OCI-LY1 (cell line): Measurements from ENCODE around the gene CDH2.

Experiments used
- H2AFZ ChIP-seq: fragments of 200-600 bp; sonication (generic), shearing (Covaris generic); 2 replicates; pipeline ENCODE4 v1.6.0; 2014; ENCODE audit warnings: antibody characterized with exemption, mild to moderate bottlenecking, low read length
- H3F3A ChIP-seq: fragments of 200-600 bp; sonication (generic), shearing (Covaris generic); 2 replicates; pipeline ENCODE4 v1.6.0; 2014; ENCODE audit warnings: mild to moderate bottlenecking, antibody characterized with exemption, low read length, moderate library complexity; ENCODE audit not compliant: insufficient read depth
- H3K27ac ChIP-seq: fragments of 200-600 bp; sonication (generic); 2 replicates; pipeline ENCODE4 v1.5.1; 2014; ENCODE audit warnings: low read length, mixed run types, mild to moderate bottlenecking, low read depth; ENCODE audit not compliant: poor library complexity, severe bottlenecking
- H3K27me3 ChIP-seq: fragments of 200-600 bp; sonication (generic); 2 replicates; pipeline ENCODE4 v1.6.0; 2014; ENCODE audit warnings: antibody characterized with exemption, mild to moderate bottlenecking, low read length, moderate library complexity; ENCODE audit not compliant: insufficient read depth
- H3K36me3 ChIP-seq: fragments of 200-600 bp; sonication (generic); 2 replicates; pipeline ENCODE4 v1.6.1; 2014; ENCODE audit warnings: mild to moderate bottlenecking, antibody characterized with exemption, low read length, moderate library complexity, mixed read lengths; ENCODE audit not compliant: insufficient read depth
- H3K4me1 ChIP-seq: fragments of 200-600 bp; sonication (generic); 2 replicates; pipeline ENCODE4 v1.5.1; 2014; ENCODE audit warnings: mild to moderate bottlenecking, low read length, moderate library complexity; ENCODE audit not compliant: insufficient read depth, severe bottlenecking
- H3K4me2 ChIP-seq: fragments of 200-600 bp; sonication (generic), shearing (Covaris generic); 2 replicates; pipeline ENCODE4 v1.6.1; 2014; ENCODE audit warnings: low read length
- H3K4me3 ChIP-seq: fragments of 200-600 bp; sonication (generic); 2 replicates; pipeline ENCODE4 v1.5.1; 2014; ENCODE audit warnings: low read length, low read depth, mild to moderate bottlenecking, mixed read lengths; ENCODE audit not compliant: poor library complexity, severe bottlenecking
- H3K79me2 ChIP-seq: fragments of 200-600 bp; shearing (Covaris generic); 2 replicates; pipeline ENCODE4 v1.6.1; 2016; ENCODE audit warnings: mixed run types, low read length, mixed read lengths; ENCODE audit not compliant: insufficient read depth
- H3K9ac ChIP-seq: fragments of 200-600 bp; sonication (generic), shearing (Covaris generic); 2 replicates; pipeline ENCODE4 v1.6.1; 2014; ENCODE audit warnings: mild to moderate bottlenecking, low read length, mixed read lengths
- H3K9me2 ChIP-seq: fragments of 200-600 bp; sonication (generic), shearing (Covaris generic); 2 replicates; pipeline ENCODE4 v1.6.1; 2014; ENCODE audit warnings: low read depth, mild to moderate bottlenecking, low read length, mixed read lengths
- H3K9me3 ChIP-seq: fragments of 200-600 bp; shearing (Covaris generic); 2 replicates; pipeline ENCODE4 v1.6.1; 2014; ENCODE audit warnings: low read length, mixed read lengths
- H4K20me1 ChIP-seq: fragments of 200-600 bp; sonication (generic), shearing (Covaris generic); 2 replicates; pipeline ENCODE4 v1.6.0; 2016; ENCODE audit warnings: mild to moderate bottlenecking, low read length; ENCODE audit not compliant: insufficient read depth
- EZH2 ChIP-seq: fragments of 200-600 bp; sonication (generic), shearing (Covaris generic); IDR thresholded peaks from 2 replicates; pipeline ENCODE4 v1.8.0; 2017; ENCODE audit warnings: borderline replicate concordance, mixed run types, mild to moderate bottlenecking, antibody characterized with exemption, low read length, moderate library complexity, mixed read lengths
- TF ChIP-seq, protein P1 (sequence below): fragments of 200-600 bp; sonication (generic), shearing (Covaris generic); IDR thresholded peaks from 2 replicates; pipeline ENCODE4 v1.5.1; 2017; ENCODE audit warnings: mild to moderate bottlenecking, antibody characterized with exemption, low read length, moderate library complexity, mixed read lengths

The CDH2 gene

DNA sequence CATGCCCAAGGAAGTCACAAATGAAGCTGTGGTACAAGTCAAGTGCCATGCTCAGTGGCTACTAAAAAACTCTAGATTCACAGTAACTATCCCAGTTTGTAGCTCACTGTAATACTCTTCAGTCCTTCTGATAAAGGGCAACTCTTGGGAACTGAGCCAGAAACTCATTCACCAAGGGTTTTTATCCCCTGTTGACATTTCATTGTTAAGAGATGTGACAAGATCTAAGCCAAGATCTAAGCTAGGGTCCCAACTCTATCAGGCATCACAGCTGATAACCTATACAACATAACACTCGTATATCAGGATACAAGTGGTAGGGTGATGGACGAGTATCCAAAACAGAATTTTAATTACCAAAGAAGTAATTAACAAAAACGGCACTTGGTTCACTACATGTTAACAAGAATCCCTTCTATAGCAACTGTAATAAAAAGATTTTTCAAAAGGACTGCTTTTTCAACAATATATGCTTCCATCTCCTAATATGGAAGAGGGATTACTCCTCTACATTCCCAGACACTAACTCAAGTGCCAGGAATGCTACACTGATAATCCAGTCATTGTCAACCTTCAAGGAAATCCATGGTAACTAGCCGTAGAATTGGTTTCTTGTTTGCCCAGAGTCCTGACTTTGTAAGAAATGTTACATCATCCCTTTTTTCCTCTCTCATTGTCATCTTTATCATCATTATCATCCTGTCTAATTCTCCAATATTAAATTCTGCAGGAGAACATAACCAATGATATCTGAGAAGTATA, 111.7 kb downstream of the CDH2 start:
- no peak overlapping the region for H3K27ac ChIP-seq
- no peaks in the 10 kb centered on the region for H3K9me3 ChIP-seq
- H3K9me2 ChIP-seq: no peaks in the 10 kb centered on the region
- no peaks in the 10 kb centered on the region for H3K4me1 ChIP-seq
- no peaks in the 10 kb centered on the region for H4K20me1 ChIP-seq
- H3F3A ChIP-seq: no peaks in the 10 kb centered on the region
- H3K4me2 ChIP-seq: no peak overlapping the region
- H3K9ac ChIP-seq: no peak overlapping the region
- H3K27me3 ChIP-seq: no peaks in the 10 kb centered on the region
- H2AFZ ChIP-seq: no peak overlapping the region
- no peaks in the 10 kb centered on the region for H3K36me3 ChIP-seq
- no peak overlapping the region for H3K4me3 ChIP-seq
- H3K79me2 ChIP-seq: no peaks in the 10 kb centered on the region
- TF ChIP-seq, protein P1, sequence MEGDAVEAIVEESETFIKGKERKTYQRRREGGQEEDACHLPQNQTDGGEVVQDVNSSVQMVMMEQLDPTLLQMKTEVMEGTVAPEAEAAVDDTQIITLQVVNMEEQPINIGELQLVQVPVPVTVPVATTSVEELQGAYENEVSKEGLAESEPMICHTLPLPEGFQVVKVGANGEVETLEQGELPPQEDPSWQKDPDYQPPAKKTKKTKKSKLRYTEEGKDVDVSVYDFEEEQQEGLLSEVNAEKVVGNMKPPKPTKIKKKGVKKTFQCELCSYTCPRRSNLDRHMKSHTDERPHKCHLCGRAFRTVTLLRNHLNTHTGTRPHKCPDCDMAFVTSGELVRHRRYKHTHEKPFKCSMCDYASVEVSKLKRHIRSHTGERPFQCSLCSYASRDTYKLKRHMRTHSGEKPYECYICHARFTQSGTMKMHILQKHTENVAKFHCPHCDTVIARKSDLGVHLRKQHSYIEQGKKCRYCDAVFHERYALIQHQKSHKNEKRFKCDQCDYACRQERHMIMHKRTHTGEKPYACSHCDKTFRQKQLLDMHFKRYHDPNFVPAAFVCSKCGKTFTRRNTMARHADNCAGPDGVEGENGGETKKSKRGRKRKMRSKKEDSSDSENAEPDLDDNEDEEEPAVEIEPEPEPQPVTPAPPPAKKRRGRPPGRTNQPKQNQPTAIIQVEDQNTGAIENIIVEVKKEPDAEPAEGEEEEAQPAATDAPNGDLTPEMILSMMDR: no peak
- no peak for TF ChIP-seq EZH2

- H3K27ac ChIP-seq: no peak overlapping the region
- H3K9me2 ChIP-seq: no peaks in the 10 kb centered on the region
- no peaks in the 10 kb centered on the region for H3K4me1 ChIP-seq
- H2AFZ ChIP-seq: no peak overlapping the region
- H3K9me3 ChIP-seq: no peaks in the 10 kb centered on the region
- no peak overlapping the region for H3K4me2 ChIP-seq
- H3K27me3 ChIP-seq: no peaks in the 10 kb centered on the region
- no peak overlapping the region for H3K4me3 ChIP-seq
- H3K79me2 ChIP-seq: no peaks in the 10 kb centered on the region
- no peak overlapping the region for H3K9ac ChIP-seq
- no peaks in the 10 kb centered on the region for H3F3A ChIP-seq
- H3K36me3 ChIP-seq: no peaks in the 10 kb centered on the region
- no peak for TF ChIP-seq EZH2
- TF ChIP-seq, protein P1: no peak
- no peaks in the 10 kb centered on the region for H4K20me1 ChIP-seq
Observed at GRCh38 chr18:28063926-28064325, 113.0 kb downstream of the CDH2 start.

GRCh38 chr18:28063271-28063761, 113.6 kb downstream of the CDH2 start:
- Histone ChIP-seq H3K79me2 (no peaks in the 10 kb centered on the region), H3K9me3 (no peaks in the 10 kb centered on the region), H2AFZ (no peak overlapping the region), H3F3A (no peaks in the 10 kb centered on the region), H3K9ac (no peak overlapping the region), H4K20me1 (no peaks in the 10 kb centered on the region), H3K4me2 (no peak overlapping the region), H3K27me3 (no peaks in the 10 kb centered on the region), H3K36me3 (no peaks in the 10 kb centered on the region), H3K9me2 (no peaks in the 10 kb centered on the region), H3K27ac (no peak overlapping the region), H3K4me3 (no peak overlapping the region), H3K4me1 (no peaks in the 10 kb centered on the region)
- TF ChIP-seq EZH2: no peak
- TF ChIP-seq, protein P1: no peak
